GM12878 (cell line): ENCODE data around the gene MAGI3. TPM values are rescaled to one million over a fixed set of nuclear protein-coding genes. Genes with fewer than 3 reads are reported as not detected.
"Not testable (repeated sequence)": the region's sequence is repeated elsewhere in the genome, so short reads cannot be mapped to it uniquely, and the experiment has no call there.

Experiments used
- ATAC-seq: fragments of 200-7000 bp; cut with Tn5 transposase; 3 replicates; pipeline ENCODE4 v1.9.1; 2020; ENCODE audit warnings: mild to moderate bottlenecking, moderate library complexity
- BruUV-seq: library from RNA; stranded (reverse); fragments of 400-500 nt; replicated peaks from 2 replicates; lab custom pipeline; 2021; lab: Mats Ljungman, UMichigan
- CTCF ChIA-PET: fragments of 300-600 bp; sonication (Branson Sonifier 250); formaldehyde crosslinking; extraction: SDS; loops from one replicate; lab custom pipeline; 2021; ENCODE audit warnings: inconsistent platforms; lab: Yijun Ruan, JAX
- POLR2A ChIA-PET: fragments of 350-600 bp; formaldehyde crosslinking; extraction: SDS; loops from one replicate; lab custom pipeline; 2021; ENCODE audit warnings: inconsistent platforms; lab: Charles Lee
- RAD21 ChIA-PET: fragments of 300-600 bp; sonication (Branson Sonifier 250); formaldehyde crosslinking; loops from one replicate; lab custom pipeline; 2023; ENCODE audit warnings: antibody characterized with exemption; ENCODE audit not compliant: unreplicated experiment; lab: Charles Lee
- SMC1A ChIA-PET: fragments of 300-600 bp; sonication (Branson Sonifier 250); formaldehyde crosslinking; loops from one replicate; lab custom pipeline; 2023; ENCODE audit not compliant: unreplicated experiment, uncharacterized antibody; lab: Charles Lee
- DNase-seq: peaks from one replicate; pipeline ENCODE4 v3.0.0-alpha.2; 2011; ENCODE audit warnings: low read depth, low spot score
- FAIRE-seq: peaks from 3 replicates; lab custom pipeline; 2011; peaks lifted over from hg19 to GRCh38; lab: Jason Lieb, UNC
- H2AFZ ChIP-seq: 2 replicates; pipeline ENCODE4 v1.6.0; 2011; ENCODE audit warnings: low read depth, low read length, control low read depth; ENCODE audit not compliant: control insufficient read depth
- H3K27ac ChIP-seq: 2 replicates; pipeline ENCODE4 v1.5.1; 2011; ENCODE audit warnings: control low read depth; ENCODE audit not compliant: control insufficient read depth, insufficient read depth
- H3K27me3 ChIP-seq, 2 experiments: replicated peaks in 1 of 2; 2 replicates each; pipeline versions ENCODE4 v1.6.0 to v1.6.1; 2011; ENCODE audit warnings: low read length in 1 of 2; ENCODE audit not compliant: control insufficient read depth in 2 of 2, insufficient read depth in 2 of 2
- H3K36me3 ChIP-seq, 2 experiments: 2 replicates each; pipeline ENCODE4 v1.5.1; 2011; ENCODE audit warnings: low read length in 1 of 2; ENCODE audit not compliant: control insufficient read depth in 2 of 2, insufficient read depth in 2 of 2
- H3K4me1 ChIP-seq: 2 replicates; pipeline ENCODE4 v1.6.1; 2011; ENCODE audit warnings: mild to moderate bottlenecking, low read length, moderate library complexity, mixed read lengths; ENCODE audit not compliant: control insufficient read depth, insufficient read depth
- H3K4me2 ChIP-seq: 2 replicates; pipeline ENCODE4 v1.6.0; 2011; ENCODE audit warnings: control low read depth; ENCODE audit not compliant: control insufficient read depth, insufficient read depth
- H3K4me3 ChIP-seq: fragments of 200-600 bp; sonication (generic); 2 replicates; pipeline ENCODE4 v1.5.1; 2016
- H3K79me2 ChIP-seq: 2 replicates; pipeline ENCODE4 v1.6.0; 2011; ENCODE audit warnings: low read length; ENCODE audit not compliant: control insufficient read depth, insufficient read depth
- H3K9ac ChIP-seq: 2 replicates; pipeline ENCODE4 v1.8.0; 2011; ENCODE audit warnings: low read length, control low read depth, mixed read lengths; ENCODE audit not compliant: control insufficient read depth, insufficient read depth
- H3K9me3 ChIP-seq: replicated peaks from 3 replicates; pipeline ENCODE4 v1.5.1; 2011; ENCODE audit warnings: mild to moderate bottlenecking, low read length; ENCODE audit not compliant: control insufficient read depth, insufficient read depth
- H4K20me1 ChIP-seq: 2 replicates; pipeline ENCODE4 v1.6.0; 2011; ENCODE audit not compliant: control insufficient read depth, insufficient read depth
- CBX5 ChIP-seq: sonication (generic); IDR thresholded peaks from 2 replicates; pipeline ENCODE4 v1.6.1; 2016; ENCODE audit warnings: low read depth, moderate library complexity, mild to moderate bottlenecking, inconsistent platforms
- SMAD1 ChIP-seq: fragments of 450-650 bp; IDR thresholded peaks from 2 replicates; pipeline ENCODE4 v1.6.1; 2018; ENCODE audit warnings: mild to moderate bottlenecking, low read depth; ENCODE audit not compliant: partially characterized antibody
- WGBS: methylation state at CpG from one replicate; pipeline ENCODE4 v1.1.6; 2016; ENCODE audit warnings: low lambda C conversion rate; ENCODE audit not compliant: insufficient replicate concordance, insufficient coverage; ENCODE audit errors: missing lambda C conversion rate; 5-methylcytosine and 5-hydroxymethylcytosine counted together
- in situ Hi-C: fragments of 300-500 bp; cut with MboI; formaldehyde crosslinking; loops from 9 replicates; pipeline ENCODE4 v1.14.3; 2018; ENCODE audit warnings: mixed read lengths
- intact Hi-C: fragments of 100-400 bp; cut with micrococcal nuclease; formaldehyde crosslinking; loops from one replicate; pipeline ENCODE4 v1.14.2; 2022; ENCODE audit not compliant: unreplicated experiment
- polyA plus RNA-seq, 11 experiments: library from polyadenylated mRNA; depleted of rRNA in 4 of 11; unstranded in 6 of 11; stranded (reverse) in 5 of 11; fragments of >200 nt; fragmentation: Nextera tagmentation in 4 of 11; fragmentation: Illumina TruSeq in 1 of 11; extraction: Ambion mirVana in 4 of 11; extraction: Trizol in 1 of 11; gene quantifications; 1 replicate in 1 of 11; 2 replicates in 10 of 11; pipeline versions ENCODE4 v1.2.1 to v1.2.3, GENCODE V29; 2011 to 2016; ENCODE audit warnings: inconsistent platforms in 2 of 11, missing spikeins in 2 of 11, low read depth in 1 of 11
- total RNA-seq, 4 experiments: library from RNA; depleted of rRNA in 3 of 4; stranded (reverse); fragments of >200 nt in 3 of 4; fragmentation: Illumina TruSeq in 1 of 4; extraction: Trizol in 1 of 4; gene quantifications; 2 replicates each; pipeline versions ENCODE4 v1.2.1 to v1.2.3, GENCODE V29; 2013 to 2021
- TF ChIP-seq, protein P1 (sequence below): fragments of 150-350 bp; IDR thresholded peaks from 2 replicates; pipeline ENCODE4 v1.6.1; 2014; ENCODE audit warnings: mild to moderate bottlenecking, low read depth, low read length

Gene MAGI3
- total and polyA plus RNA-seq, 10 of the 15 experiments (the other 5 are each of a cell fraction or from before 2014, with no cell fraction given), result 0.17 to 0.65 (median 0.32) TPM

DNA sequence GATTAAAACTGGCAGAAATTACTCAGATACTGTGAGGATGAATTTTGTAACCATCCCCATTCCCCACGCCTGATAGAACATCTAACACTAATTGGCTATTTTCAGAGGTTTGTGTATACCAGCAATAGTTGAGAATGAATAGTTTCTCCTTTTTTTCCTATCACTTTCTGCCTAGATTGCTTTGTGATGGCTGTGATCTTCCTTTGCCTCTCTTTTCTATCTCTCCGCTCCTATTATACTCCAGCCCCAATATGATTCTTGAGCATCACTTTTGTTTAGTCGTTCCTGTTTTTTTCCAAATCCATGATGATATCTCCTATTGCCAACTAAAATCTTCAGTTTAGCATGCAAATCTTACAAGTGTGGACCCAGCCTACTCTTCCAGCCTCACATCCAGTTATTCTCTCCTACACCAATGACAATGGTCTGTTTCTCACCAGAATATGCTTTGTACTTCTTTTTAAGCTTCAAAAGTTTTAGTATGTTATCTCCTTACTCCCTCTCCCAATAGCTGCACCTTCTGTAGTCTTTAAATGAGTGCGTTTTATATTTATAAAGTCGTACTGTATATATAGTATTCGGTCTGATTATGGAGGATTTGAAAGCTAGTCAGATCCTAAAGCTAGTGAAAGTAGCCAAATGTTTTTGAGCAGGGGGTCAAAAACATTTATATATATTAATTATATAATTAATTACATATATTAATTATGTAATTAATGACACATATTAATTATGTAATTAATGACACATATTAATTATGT is 25.2 kb downstream of the MAGI3 start:
- intact Hi-C loops, result no loop called here
- Histone ChIP-seq H3K27me3 (no peaks in the 10 kb centered on the region), H4K20me1 (no peaks in the 10 kb centered on the region), H3K79me2 (no peaks in the 10 kb centered on the region), H3K9ac (no peak overlapping the region), H3K4me2 (no peak overlapping the region), H3K4me1 (no peaks in the 10 kb centered on the region), H3K4me3 (no peak overlapping the region), H3K9me3 (no peaks in the 10 kb centered on the region), H3K27ac (no peak overlapping the region), H2AFZ (no peak overlapping the region), H3K36me3 (no peaks in the 10 kb centered on the region)
- TF ChIP-seq SMAD1 (no peak), CBX5 (no peak)
- TF ChIP-seq, protein P1, sequence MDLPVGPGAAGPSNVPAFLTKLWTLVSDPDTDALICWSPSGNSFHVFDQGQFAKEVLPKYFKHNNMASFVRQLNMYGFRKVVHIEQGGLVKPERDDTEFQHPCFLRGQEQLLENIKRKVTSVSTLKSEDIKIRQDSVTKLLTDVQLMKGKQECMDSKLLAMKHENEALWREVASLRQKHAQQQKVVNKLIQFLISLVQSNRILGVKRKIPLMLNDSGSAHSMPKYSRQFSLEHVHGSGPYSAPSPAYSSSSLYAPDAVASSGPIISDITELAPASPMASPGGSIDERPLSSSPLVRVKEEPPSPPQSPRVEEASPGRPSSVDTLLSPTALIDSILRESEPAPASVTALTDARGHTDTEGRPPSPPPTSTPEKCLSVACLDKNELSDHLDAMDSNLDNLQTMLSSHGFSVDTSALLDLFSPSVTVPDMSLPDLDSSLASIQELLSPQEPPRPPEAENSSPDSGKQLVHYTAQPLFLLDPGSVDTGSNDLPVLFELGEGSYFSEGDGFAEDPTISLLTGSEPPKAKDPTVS, result no peak
- CTCF ChIA-PET, result no interaction called here
- no peak for FAIRE-seq
- POLR2A ChIA-PET, result no interaction called here
- RAD21 ChIA-PET, result no interaction called here
- no TSS peak for BruUV-seq
- no peak for DNase-seq
- ATAC-seq, result no peak
- 88% methylated on average over 6 of the region's 6 CpGs for WGBS
- SMC1A ChIA-PET, result no interaction called here
- in situ Hi-C loops, result no loop called here

DNA sequence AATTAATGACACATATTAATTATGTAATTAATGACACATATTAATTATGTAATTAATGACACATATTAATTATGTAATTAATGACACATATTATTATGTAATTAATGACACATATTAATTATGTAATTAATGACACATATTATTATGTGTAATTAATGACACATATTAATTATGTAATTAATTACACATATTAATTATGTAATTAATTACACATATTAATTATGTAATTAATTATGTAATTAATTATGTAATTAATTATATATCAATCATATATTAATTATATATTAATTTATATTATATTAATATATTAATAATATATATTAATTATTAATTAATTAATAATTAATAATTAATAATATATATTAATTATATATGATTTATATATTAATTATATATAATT is 25.8 kb downstream of the MAGI3 start:
- RAD21 ChIA-PET, BruUV-seq, ATAC-seq: not testable (repeated sequence)

More for the DNA sequence above, 25.8 kb downstream of the MAGI3 start:
- H3K9ac ChIP-seq, DNase-seq, SMC1A ChIA-PET, in situ Hi-C loops, H3K27me3 ChIP-seq, H4K20me1 ChIP-seq, H3K4me3 ChIP-seq, POLR2A ChIA-PET, H3K9me3 ChIP-seq, intact Hi-C loops, H3K4me1 ChIP-seq, FAIRE-seq, CTCF ChIA-PET, H3K4me2 ChIP-seq, H3K79me2 ChIP-seq, H3K36me3 ChIP-seq, H2AFZ ChIP-seq, H3K27ac ChIP-seq: not testable (repeated sequence)
